ENCODE measurements around the gene NDUFB6. TPM values are rescaled to one million over a fixed set of nuclear protein-coding genes. Genes with fewer than 3 reads are reported as not detected.
"Not testable (repeated sequence)": the region's sequence is repeated elsewhere in the genome, so short reads cannot be mapped to it uniquely, and the experiment has no call there.

Gene NDUFB6
- total and polyA plus RNA-seq, 4 donors, result 22.3 to 118 (median 32.5) TPM

DNA sequence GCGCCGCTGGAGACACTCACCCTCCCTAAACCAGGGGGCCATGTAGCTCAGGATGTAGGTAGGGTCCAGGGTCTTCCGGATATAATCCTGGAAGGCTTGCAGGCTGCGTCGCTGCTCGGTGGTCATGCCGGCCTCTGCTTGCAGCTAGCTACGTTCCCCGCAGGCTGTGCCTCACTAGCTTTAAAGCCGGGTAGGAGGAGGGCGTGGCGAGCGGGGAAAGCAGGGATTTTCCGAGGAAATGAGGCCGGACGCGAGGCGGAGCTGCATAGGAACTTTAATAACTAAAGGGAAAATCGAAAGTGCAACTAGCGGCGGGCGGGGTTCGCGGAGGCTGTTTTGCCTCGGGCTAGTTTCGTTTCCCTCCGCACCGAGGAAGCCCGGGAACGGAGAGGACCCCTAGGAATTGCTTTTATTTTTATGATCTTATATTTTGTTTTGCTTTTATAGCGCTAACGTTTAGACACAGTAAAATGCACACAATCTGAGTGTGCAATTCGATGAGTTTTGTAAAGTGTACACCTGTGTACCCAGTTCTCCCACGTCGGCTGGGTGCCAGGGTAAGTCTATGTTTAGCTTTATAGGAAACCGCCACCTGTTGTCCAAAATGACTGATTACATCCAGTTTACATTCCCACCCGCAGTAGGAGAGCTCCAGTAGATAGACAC lies 46.8 kb downstream of the NDUFB6 start, which contains the start of gene RIGI (continued):
- TF ChIP-seq, protein P1, sequence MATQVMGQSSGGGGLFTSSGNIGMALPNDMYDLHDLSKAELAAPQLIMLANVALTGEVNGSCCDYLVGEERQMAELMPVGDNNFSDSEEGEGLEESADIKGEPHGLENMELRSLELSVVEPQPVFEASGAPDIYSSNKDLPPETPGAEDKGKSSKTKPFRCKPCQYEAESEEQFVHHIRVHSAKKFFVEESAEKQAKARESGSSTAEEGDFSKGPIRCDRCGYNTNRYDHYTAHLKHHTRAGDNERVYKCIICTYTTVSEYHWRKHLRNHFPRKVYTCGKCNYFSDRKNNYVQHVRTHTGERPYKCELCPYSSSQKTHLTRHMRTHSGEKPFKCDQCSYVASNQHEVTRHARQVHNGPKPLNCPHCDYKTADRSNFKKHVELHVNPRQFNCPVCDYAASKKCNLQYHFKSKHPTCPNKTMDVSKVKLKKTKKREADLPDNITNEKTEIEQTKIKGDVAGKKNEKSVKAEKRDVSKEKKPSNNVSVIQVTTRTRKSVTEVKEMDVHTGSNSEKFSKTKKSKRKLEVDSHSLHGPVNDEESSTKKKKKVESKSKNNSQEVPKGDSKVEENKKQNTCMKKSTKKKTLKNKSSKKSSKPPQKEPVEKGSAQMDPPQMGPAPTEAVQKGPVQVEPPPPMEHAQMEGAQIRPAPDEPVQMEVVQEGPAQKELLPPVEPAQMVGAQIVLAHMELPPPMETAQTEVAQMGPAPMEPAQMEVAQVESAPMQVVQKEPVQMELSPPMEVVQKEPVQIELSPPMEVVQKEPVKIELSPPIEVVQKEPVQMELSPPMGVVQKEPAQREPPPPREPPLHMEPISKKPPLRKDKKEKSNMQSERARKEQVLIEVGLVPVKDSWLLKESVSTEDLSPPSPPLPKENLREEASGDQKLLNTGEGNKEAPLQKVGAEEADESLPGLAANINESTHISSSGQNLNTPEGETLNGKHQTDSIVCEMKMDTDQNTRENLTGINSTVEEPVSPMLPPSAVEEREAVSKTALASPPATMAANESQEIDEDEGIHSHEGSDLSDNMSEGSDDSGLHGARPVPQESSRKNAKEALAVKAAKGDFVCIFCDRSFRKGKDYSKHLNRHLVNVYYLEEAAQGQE (IDR thresholded peaks at IDR 0.05), result peak; percentile 80
- TF ChIP-seq, protein P2, sequence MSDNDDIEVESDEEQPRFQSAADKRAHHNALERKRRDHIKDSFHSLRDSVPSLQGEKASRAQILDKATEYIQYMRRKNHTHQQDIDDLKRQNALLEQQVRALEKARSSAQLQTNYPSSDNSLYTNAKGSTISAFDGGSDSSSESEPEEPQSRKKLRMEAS (IDR thresholded peaks at IDR 0.05), result peak; percentile 97
- TF ChIP-seq FOXA2 (IDR thresholded peaks at IDR 0.05) (peak; percentile 50), SP1 (IDR thresholded peaks at IDR 0.05) (peak; percentile 71)

DNA sequence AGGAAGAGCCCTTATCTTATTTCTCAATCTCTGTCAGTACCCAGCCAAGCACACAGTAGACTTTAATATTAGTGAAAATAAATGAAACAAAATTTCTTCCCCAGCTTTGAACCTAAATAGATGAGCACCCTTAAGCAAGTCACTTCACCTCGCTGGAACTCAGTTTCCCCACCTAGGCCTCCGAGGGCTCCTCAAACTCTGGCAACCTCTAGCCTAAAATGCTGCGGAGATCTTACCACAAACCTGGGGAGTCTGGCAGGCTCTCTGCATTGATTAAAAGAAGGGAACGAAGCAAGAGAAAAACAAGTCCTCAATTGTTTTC lies 47.3 kb downstream of the NDUFB6 start:
- peaks cover 0 to 2% (median under 1%) of the 10 kb centered on the region in 4 donors for H3K36me3 ChIP-seq (ENCODE audit: control insufficient read depth in 4 of 4, insufficient read depth in 3 of 4, low read depth in 1 of 4, low read length in 3 of 4)
- H3K27me3 ChIP-seq (ENCODE audit: control insufficient read depth in 4 of 4, insufficient read depth in 4 of 4, low read length in 3 of 4), result no peaks in the 10 kb centered on the region
- H3K9ac ChIP-seq (ENCODE audit: low read depth in 1 of 2, low read length in 2 of 2), result peak overlapping the region; percentile 64 to 88
- TF ChIP-seq SP1 (IDR thresholded peaks at IDR 0.05) (no peak), HNF4G (IDR thresholded peaks at IDR 0.05) (no peak), EGR1 (IDR thresholded peaks at IDR 0.05; ENCODE audit: low read depth in 2 of 2) (no peak)
- TF ChIP-seq, protein P3, sequence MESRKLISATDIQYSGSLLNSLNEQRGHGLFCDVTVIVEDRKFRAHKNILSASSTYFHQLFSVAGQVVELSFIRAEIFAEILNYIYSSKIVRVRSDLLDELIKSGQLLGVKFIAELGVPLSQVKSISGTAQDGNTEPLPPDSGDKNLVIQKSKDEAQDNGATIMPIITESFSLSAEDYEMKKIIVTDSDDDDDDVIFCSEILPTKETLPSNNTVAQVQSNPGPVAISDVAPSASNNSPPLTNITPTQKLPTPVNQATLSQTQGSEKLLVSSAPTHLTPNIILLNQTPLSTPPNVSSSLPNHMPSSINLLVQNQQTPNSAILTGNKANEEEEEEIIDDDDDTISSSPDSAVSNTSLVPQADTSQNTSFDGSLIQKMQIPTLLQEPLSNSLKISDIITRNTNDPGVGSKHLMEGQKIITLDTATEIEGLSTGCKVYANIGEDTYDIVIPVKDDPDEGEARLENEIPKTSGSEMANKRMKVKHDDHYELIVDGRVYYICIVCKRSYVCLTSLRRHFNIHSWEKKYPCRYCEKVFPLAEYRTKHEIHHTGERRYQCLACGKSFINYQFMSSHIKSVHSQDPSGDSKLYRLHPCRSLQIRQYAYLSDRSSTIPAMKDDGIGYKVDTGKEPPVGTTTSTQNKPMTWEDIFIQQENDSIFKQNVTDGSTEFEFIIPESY (IDR thresholded peaks at IDR 0.05), result no peak
- TF ChIP-seq, protein P2 (IDR thresholded peaks at IDR 0.05), result no peak
- peaks cover 13 to 33% (median 20%) of the 10 kb centered on the region in 4 donors for H3K4me1 ChIP-seq (ENCODE audit: control insufficient read depth in 4 of 4, insufficient read depth in 4 of 4, low read length in 3 of 4)
- H3K27ac ChIP-seq (ENCODE audit: low read depth in 1 of 2, low read length in 2 of 2), result peak overlapping the region; percentile 62 to 78
- 0% methylated on average over 4 of the region's 4 CpGs for WGBS
- peak; percentile 37 for DNase-seq (ENCODE audit: low spot score)
- no peaks in the 10 kb centered on the region for H3K9me3 ChIP-seq (ENCODE audit: control insufficient read depth in 4 of 4, low read length in 3 of 4)
- peak overlapping the region; percentile 53 to 91 (median 60) for H3K4me3 ChIP-seq (ENCODE audit: low read depth in 1 of 3, low read length in 3 of 3)

DNA sequence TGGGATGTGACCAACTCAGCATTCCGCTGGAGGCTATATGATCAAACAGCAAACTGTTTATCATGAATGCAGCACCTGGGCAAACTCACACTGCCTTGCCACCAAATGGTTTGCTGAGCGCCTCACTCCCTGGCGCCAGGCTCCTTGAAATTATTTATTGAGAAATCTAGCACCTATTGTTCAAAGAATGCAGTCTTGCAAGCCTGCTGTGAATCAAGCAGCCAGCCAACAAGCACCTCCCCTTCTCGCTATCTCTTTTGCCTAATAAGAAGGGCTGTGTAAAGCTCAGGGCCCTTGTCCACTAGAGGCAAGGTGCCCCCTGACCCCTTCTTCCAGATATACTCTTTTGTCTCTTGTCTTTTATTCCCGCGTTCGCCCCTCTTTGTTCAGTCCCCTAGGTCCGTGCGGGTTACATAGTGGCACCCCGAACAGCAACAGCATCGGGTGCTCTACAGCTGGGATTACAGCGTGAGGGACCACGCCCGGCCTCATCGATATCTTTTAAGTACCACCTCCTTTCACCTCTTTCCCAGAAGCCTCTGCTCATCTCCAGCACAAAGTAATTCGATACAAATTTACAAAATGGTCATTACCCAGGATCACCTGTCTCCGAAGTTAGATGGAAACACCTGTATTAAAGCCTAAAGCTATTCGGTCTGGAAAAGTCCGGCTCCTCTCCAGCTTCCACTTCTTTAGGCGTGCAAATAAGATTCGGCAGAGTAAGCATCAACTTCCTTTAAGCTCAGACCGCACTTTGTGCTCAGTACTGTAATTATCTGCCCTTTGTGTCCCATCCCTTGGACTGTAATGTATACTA lies 47.9 kb downstream of the NDUFB6 start:
- WGBS, result 28% methylated on average over 22 of the region's 22 CpGs
- Histone ChIP-seq H3K9me3 (ENCODE audit: control insufficient read depth in 4 of 4, low read length in 3 of 4) (no peaks in the 10 kb centered on the region), H3K9ac (ENCODE audit: low read depth in 1 of 2, low read length in 2 of 2) (peak overlapping the region; percentile 64 to 88), H3K27ac (ENCODE audit: low read depth in 1 of 2, low read length in 2 of 2) (peak overlapping the region; percentile 62 to 78), H3K4me1 (ENCODE audit: control insufficient read depth in 4 of 4, insufficient read depth in 4 of 4, low read length in 3 of 4) (peaks cover 13 to 33% (median 20%) of the 10 kb centered on the region in 4 donors), H3K4me3 (ENCODE audit: low read depth in 1 of 3, low read length in 3 of 3) (peak overlapping the region; percentile 53 to 91 (median 60)), H3K27me3 (ENCODE audit: control insufficient read depth in 4 of 4, insufficient read depth in 4 of 4, low read length in 3 of 4) (no peaks in the 10 kb centered on the region), H3K36me3 (ENCODE audit: control insufficient read depth in 4 of 4, insufficient read depth in 3 of 4, low read depth in 1 of 4, low read length in 3 of 4) (peaks cover 0 to 2% (median under 1%) of the 10 kb centered on the region in 4 donors)
- no peak for DNase-seq (ENCODE audit: low spot score)
- TF ChIP-seq, protein P4, sequence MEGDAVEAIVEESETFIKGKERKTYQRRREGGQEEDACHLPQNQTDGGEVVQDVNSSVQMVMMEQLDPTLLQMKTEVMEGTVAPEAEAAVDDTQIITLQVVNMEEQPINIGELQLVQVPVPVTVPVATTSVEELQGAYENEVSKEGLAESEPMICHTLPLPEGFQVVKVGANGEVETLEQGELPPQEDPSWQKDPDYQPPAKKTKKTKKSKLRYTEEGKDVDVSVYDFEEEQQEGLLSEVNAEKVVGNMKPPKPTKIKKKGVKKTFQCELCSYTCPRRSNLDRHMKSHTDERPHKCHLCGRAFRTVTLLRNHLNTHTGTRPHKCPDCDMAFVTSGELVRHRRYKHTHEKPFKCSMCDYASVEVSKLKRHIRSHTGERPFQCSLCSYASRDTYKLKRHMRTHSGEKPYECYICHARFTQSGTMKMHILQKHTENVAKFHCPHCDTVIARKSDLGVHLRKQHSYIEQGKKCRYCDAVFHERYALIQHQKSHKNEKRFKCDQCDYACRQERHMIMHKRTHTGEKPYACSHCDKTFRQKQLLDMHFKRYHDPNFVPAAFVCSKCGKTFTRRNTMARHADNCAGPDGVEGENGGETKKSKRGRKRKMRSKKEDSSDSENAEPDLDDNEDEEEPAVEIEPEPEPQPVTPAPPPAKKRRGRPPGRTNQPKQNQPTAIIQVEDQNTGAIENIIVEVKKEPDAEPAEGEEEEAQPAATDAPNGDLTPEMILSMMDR (IDR thresholded peaks at IDR 0.05; ENCODE audit: low read depth, low read length, missing input control), result no peak
- TF ChIP-seq RXRA (IDR thresholded peaks at IDR 0.05) (no peak), SP1 (IDR thresholded peaks at IDR 0.05) (no peak), YY1 (IDR thresholded peaks at IDR 0.05) (peak; percentile 16)

DNA sequence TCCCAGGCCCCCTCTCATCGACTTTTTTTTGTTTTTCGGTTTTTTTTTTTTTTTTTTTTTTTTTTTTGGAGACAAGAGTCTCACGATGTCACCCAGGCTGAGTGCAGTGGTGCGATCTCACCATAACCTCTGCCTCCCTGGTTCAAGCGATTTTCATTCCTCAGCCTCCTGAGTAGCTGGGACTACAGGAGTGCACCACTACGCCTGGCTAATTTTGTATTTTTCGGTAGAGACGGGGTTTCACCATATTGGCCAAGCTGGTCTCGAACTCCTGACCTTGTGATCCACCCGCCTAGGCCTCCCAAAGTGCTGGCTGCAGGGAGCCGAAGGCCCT lies 48.4 kb downstream of the NDUFB6 start:
- not testable (repeated sequence) for DNase-seq (ENCODE audit: low spot score); H3K36me3 ChIP-seq (ENCODE audit: control insufficient read depth in 4 of 4, insufficient read depth in 3 of 4, low read depth in 1 of 4, low read length in 3 of 4); H3K9ac ChIP-seq (ENCODE audit: low read depth in 1 of 2, low read length in 2 of 2); H3K27me3 ChIP-seq (ENCODE audit: control insufficient read depth in 4 of 4, insufficient read depth in 4 of 4, low read length in 3 of 4); H3K9me3 ChIP-seq (ENCODE audit: control insufficient read depth in 4 of 4, low read length in 3 of 4)
- peaks cover 13 to 33% (median 20%) of the 10 kb centered on the region in 4 donors for H3K4me1 ChIP-seq (ENCODE audit: control insufficient read depth in 4 of 4, insufficient read depth in 4 of 4, low read length in 3 of 4)
- 89% methylated on average over 11 of the region's 11 CpGs for WGBS
- H3K4me3 ChIP-seq (ENCODE audit: low read depth in 1 of 3, low read length in 3 of 3), result peak overlapping the region in 2 of 3 donors; percentile 5 to 60
- H3K27ac ChIP-seq (ENCODE audit: low read depth in 1 of 2, low read length in 2 of 2), result peak overlapping the region in 1 of 2 donors; percentile 31
